HL-60 (cell line): ENCODE measurements around the gene DIS3L2.

Experiments used
- POLR2AphosphoS5 ChIP-seq: IDR thresholded peaks from 2 replicates; pipeline ENCODE4 v1.6.1; 2012; ENCODE audit warnings: low read depth
- SPI1 ChIP-seq: IDR thresholded peaks from 2 replicates; pipeline ENCODE4 v1.6.1; 2012; ENCODE audit warnings: low read depth, mild to moderate bottlenecking, borderline replicate concordance
- TF ChIP-seq, protein P1 (sequence below): IDR thresholded peaks from one replicate; pipeline ENCODE4 v1.5.1; 2011; ENCODE audit warnings: low read length, control low read depth, inconsistent platforms; ENCODE audit not compliant: insufficient read depth

DNA sequence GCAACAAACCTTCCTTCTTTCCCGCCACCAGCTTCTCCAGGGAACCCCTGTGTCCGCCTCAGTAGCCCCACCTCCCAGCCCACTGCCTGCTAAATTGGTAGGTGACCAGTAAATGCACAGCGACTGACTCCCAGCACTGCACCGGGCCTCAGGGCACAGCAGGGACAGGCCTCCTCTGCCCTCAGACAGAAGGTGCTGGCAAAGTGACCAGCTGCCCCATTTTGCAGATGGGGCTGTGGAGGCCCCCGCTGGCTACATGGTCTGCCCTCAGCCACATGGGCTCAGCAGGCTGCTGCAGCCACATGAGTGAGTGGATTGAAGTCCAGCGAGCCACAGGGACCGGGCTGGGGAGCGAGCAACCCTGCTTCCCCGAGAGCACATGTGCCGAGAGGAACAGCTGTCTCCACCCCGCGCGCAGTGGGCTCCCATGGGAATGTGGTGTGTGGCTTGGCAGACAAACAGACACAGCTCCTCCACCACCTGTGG is 27.6 kb upstream of the DIS3L2 start:
- TF ChIP-seq, protein P1, sequence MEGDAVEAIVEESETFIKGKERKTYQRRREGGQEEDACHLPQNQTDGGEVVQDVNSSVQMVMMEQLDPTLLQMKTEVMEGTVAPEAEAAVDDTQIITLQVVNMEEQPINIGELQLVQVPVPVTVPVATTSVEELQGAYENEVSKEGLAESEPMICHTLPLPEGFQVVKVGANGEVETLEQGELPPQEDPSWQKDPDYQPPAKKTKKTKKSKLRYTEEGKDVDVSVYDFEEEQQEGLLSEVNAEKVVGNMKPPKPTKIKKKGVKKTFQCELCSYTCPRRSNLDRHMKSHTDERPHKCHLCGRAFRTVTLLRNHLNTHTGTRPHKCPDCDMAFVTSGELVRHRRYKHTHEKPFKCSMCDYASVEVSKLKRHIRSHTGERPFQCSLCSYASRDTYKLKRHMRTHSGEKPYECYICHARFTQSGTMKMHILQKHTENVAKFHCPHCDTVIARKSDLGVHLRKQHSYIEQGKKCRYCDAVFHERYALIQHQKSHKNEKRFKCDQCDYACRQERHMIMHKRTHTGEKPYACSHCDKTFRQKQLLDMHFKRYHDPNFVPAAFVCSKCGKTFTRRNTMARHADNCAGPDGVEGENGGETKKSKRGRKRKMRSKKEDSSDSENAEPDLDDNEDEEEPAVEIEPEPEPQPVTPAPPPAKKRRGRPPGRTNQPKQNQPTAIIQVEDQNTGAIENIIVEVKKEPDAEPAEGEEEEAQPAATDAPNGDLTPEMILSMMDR = no peak
- TF ChIP-seq SPI1 = no peak
- no peak for TF ChIP-seq POLR2AphosphoS5
